Transverse colon (tissue), 1 donor: ENCODE measurements around the gene ARPC1B.

Experiments
- EP300 ChIP-seq: sonication (generic); formaldehyde crosslinking; IDR thresholded peaks from one replicate; pipeline ENCODE4 v1.6.1; 2017; ENCODE audit warnings: antibody characterized with exemption, low read depth
- POLR2A ChIP-seq: fragments of 450-650 bp; IDR thresholded peaks from one replicate; pipeline ENCODE4 v1.6.1; 2016; ENCODE audit warnings: antibody characterized with exemption, mild to moderate bottlenecking, moderate library complexity

- TF ChIP-seq POLR2A: no peak
- no peak for TF ChIP-seq EP300
Measured at GRCh38 chr7:99385564-99385963, 11.0 kb downstream of the ARPC1B start.
